Skin of body (tissue), 2 donors: ENCODE data around the gene ALX3. TPM values are rescaled to one million over a fixed set of nuclear protein-coding genes. Genes with fewer than 3 reads are reported as not detected.
"Not testable (repeated sequence)": the region's sequence is repeated elsewhere in the genome, so short reads cannot be mapped to it uniquely, and the experiment has no call there.

Source experiments
- DNase-seq: peaks from one replicate; lab custom pipeline; 2025; lab: John Stamatoyannopoulos, UW
- total RNA-seq: library from RNA; depleted of rRNA; stranded (reverse); fragments of >200 nt; gene quantifications from one replicate; pipeline ENCODE4 v1.2.3, GENCODE V29; 2014

ALX3 gene
- total RNA-seq, 1 donor from 2014 or later = not detected

DNA sequence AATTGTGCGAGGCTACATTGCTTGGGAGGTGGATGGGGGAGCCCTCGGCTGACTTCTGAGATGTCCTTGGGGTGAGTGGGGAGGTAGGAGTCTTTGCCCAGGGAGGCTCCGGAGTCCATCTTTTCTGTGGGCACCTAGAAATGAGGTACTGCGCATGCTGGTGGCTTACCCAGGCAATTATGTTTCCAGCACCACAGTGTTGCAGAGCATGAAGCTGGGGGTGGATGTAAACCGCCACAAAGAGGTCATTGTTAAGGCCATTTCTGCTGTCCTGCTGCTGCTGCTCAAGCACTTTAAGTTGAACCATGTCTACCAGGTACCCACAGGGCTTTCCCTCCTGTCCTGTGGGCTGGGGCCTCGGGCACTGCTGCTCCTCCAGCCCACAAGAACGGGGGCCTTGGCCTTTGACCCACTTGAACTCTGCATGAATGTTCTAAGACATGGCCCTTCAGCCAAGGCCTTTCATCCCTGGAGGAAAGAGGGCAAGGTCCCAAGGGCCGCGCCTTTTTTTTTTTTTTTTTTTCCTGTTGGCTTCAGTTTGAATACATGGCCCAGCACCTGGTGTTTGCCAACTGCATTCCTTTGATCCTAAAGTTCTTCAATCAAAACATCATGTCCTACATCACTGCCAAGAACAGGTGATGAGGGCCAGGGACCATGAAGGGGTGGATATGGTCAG, 21.4 kb downstream of the ALX3 start:
- no peak for DNase-seq

DNA sequence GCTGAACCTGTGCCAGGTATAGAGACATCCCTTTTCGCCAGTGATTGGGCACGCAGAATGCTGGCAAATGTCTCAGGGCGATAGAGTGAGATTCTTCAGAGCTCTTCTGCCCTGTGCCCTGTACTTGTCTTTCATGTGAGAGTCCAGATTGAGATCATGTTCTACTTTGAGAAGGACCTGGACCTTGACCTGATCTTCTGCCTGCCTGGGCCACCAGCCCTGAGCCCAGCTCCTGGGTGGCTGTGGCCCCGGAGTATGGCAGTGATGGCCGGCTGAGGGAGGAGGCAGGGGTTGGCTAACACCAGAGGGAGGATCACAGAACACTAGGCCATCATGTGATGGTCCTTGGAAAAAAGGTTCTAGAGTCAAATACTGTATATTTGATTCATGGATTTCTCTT, 22.2 kb downstream of the ALX3 start:
- no peak for DNase-seq

DNA sequence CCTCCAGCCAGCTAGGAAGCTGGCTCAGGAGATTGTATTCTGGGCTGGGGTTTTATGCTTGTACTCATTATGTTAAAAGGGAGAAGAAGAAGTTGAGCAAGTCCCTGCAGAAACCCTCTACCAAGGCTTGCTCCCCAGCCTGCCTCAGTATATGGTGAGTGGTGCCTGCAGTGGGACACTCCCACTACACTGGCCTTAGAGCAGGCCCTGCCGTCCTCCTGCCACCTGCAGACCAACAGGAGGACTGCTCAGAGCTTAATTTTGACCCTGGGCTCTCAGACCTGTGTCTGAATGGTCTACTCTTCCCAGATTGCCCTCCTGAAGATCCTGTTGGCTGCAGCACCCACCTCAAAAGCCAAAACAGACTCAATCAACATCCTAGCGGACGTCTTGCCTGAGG, 23.0 kb downstream of the ALX3 start:
- no peak for DNase-seq

DNA sequence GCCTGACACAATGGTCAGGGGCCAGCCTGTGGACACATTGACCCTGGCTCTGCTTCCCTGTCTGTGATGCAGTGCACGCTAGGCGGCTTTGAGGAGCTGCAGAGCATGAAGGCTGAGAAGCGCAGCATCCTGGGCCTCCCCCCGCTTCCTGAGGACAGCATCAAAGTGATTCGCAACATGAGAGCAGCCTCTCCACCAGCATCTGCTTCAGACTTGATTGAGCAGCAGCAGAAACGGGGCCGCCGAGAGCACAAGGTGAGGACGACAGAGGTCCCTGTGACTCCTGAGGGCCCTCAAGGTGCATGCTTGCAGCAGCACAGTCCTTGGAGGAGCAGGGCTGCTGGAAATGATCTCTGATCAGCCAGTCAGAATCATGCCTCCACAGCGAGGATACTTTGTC, 27.5 kb downstream of the ALX3 start:
- no peak for DNase-seq

DNA sequence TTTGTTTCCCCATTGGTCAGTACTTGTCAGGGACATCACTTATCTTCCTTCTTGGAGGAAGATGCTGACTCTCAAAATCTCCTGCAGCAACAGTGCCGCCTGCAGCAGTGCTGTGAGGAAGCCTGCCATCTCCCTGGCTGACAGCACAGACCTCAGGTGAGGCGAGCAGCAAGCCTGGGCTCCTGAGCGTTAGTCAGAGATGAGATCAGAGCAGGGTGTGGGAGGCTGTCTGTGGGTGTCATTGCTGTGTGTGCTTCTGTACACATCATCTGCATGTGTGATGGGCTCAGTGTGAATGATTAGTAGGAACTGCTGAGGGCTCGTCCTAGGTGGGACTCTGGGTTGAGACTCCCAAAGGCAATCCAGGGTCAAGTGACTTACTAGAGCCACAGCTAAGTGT, 29.9 kb downstream of the ALX3 start:
- DNase-seq = no peak

DNA sequence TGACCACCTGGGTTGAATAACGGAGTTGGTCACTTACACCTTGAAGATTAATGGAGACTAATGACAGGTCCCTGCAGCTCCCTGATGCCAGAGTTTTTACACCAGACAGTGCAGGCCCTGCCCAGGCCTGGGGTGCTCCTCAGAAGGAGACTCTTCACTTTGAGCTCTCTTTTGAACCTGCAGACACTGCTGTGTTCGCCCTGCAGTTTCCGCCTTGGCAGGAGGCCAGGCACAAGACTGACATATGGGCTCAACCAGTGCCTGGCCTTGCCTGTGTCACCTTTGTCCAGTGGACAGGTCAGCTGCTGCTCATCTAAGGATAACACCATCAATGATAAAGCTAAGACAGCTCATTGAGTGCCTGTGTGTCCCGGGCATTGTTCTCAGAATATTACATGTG, 30.8 kb downstream of the ALX3 start:
- DNase-seq = no peak

DNA sequence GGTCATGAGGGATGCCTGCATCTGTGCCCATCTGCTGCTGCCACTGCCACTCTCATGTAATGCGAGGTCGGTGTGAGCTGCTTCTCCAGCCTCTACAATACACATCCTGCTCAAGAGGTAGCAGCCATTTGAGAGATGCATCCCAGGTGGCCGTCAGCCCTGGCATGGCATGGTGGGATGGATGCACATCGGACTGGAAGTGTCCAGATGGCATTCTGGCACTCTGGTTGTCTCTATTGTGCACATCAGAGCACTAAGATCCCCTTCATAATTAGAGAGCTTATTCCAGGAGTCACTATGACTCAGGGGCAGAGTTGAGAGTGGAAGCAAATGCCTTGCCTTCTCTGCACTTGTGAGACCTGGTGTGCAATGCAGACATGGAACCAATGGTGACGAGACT, 32.2 kb downstream of the ALX3 start:
- no peak for DNase-seq

DNA sequence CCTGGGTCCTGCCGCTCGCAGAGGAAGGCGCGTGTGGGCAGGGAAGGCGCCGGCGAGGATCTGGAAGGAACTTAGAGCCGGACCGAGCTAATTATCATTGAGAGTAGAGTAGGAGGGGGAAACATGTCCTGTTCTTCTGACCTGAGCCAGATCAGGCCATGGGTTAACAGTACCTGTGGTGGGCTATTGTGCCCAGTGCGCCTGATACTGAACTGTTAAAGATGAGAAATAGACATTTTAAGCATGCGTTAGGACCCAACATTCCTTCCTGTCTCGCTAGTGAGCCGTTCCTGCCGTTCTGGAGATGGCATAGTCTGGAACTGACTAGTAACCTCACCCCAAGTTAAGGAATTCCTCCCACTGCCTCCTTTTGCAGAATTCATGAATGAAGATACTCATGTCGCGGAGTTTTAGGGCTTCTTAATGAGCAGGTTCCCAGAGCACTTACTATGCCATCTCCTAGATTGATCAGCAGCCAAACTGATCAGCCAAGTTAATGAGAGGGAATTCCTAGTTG, 35.2 kb downstream of the ALX3 start:
- no peak for DNase-seq

DNA sequence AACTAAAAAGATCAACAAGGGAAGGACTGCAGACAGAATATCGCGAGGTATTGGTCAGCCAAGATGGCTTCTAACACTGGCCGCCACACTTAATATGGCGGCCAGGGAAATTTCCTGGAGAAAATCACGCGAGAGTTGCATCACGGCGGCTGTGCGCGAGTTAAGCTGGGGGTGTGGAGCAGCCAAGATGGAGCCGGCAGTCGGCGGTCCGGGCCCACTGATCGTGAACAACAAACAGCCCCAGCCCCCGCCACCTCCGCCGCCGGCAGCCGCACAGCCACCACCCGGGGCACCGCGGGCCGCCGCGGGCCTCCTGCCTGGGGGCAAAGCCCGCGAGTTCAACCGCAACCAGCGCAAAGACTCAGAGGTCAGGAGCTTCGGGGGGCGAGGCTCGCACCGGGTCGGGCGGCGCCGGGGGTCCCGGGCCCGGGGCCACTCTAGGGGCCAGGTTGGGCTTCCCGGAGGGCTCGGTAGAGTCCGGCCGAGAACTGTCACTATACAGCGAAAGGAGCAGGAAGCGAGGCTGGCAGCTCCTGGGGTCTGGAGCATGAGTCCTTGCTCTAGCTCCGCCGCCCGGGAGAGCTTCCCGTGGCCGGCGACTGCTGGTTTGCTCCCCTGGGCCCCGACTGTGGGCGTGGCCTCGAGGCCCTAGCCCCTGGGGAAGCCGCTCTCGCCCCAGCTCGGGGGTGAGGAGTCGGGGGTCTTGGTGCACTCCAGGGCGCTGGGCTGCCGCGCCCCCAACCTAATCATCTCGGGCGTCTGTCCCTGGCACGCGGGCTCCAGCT, 35.8 kb downstream of the ALX3 start, which contains the start of gene STRIP1:
TSS of gene STRIP1 (plus strand) at position 174 of the 785 bp plus-strand sequence. CDS start at position 188, 14 bp downstream.
- peak; percentile 96 for DNase-seq

DNA sequence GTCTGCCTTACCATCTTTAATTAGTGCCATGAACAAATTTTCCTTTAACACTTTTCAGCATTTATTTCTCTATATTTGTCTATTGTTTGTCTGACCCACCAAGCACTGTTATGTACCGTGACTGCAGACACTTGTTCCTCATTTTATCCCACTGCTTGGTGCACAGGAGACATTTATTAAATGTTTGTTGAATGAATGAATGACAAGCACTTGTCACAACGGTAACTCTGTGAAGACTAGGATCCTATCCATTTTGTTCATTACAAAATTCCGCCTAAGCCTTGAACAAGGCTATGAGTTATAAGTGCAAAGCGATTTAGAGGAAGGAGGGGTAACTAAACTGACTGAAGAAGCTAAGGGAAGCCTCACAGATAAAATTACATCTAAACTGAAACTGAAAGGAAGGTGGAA, 36.4 kb downstream of the ALX3 start:
- DNase-seq = no peak

DNA sequence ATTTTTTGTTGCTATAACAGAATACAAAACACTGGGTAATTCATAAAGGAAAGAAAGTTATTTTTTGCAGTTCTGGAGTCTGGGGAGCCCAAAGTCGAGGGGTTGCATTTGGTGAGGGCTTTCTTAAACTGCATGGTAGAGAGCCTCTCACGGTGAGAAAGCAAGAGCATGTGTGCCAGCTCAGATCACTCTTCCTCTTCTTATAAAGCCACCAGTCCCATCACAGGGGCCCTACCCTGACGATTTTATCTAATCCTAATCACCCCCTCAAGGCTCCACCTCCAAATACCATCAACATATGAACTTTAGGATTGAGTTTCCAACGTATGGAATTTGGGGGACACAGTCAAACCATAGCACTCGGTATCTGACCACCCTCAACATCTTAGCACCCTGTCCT, 37.1 kb downstream of the ALX3 start:
- no peak for DNase-seq

DNA sequence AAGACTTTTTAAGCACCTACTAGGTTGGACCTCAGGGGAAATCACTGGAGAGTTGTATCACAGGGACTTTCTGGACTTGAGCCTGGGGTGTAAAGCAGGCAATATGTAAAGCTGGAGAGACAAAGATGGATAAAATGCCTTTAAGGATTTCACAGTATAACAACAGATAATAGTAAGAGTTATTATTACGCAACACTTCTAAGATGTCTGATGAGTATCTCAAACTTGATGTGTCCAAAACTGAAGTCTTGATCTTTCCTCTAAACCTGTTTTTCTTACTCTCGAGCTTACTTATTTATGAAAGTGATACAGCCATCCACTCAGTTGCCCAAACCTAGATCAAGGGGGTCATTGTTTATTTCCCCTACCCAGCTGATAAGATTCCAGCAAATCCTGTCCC, 38.1 kb downstream of the ALX3 start:
- no peak for DNase-seq

DNA sequence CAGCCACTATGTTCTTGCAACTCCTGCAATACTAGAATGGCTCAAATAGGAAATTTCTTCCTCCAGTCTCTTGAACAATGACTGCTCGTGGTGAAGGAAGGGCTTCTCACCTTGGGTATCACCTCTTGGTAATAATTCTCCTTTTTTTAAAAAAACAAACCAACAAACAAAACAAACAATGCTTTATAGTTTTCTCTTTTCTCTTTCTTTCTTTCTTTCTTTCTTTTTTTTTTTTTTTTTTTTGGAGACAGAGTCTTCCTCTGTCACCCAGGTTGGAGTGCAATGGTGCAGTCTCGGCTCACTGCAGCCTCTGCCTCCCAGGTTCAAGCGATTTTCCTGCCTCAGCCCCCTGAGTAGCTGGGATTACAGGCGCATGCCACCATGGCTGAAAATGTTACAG, 39.8 kb downstream of the ALX3 start:
- not testable (repeated sequence) for DNase-seq

DNA sequence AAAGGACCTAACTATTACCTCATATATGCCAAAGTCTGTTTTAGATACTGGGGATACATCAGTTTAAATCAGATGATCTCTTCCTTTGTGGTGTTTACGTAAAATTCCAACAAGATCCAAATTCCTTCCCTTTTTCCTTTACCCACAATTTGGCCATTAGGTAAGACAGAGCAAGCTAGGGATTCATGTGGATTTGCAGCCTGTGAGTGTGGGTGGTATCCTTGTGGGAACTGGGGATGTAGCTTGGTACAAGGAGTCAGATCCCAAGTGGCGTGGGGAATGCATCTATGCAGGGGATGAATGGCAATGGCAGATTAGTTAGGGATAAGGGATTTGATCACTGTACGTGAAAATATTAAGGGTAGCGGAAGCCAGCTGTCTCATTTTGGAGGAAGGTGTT, 45.9 kb downstream of the ALX3 start:
- DNase-seq = no peak

DNA sequence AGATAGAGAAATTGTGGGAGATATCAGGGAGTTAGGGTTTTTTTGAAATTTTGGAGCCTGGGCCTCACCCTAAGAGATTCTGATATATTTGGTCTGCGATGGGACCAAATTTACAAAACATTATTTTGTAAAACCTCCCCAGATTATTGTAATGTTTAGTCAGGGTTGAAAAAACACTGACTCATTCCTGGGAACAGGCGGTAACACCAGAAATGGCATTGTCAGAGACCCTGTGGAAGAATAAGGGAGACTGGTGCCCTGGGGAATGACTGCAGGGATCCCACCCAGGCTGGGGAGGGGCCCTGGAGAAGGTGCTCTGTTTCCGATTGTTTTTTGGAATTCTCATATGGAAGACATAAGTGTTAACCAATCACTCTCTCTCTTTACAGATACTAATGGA, 49.2 kb downstream of the ALX3 start:
- DNase-seq = no peak

DNA sequence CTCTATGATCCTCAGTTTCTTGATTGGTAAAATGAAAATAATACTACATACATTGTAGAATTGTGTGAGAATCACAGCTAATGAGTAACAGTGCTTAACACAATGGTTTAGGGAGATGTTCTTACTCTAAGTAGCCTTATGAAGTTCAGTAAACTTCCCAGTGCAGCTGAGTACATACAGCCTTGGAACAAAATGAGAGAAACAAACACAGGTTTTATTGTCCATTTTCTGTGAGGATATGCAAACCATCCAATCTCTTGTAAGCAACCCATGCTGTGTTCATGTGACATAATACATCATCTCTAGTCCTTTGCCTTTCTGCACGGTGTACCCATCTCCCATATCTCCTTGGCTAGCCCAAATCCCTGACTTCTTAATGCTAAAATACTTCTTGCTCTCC, 50.7 kb downstream of the ALX3 start:
- no peak for DNase-seq

DNA sequence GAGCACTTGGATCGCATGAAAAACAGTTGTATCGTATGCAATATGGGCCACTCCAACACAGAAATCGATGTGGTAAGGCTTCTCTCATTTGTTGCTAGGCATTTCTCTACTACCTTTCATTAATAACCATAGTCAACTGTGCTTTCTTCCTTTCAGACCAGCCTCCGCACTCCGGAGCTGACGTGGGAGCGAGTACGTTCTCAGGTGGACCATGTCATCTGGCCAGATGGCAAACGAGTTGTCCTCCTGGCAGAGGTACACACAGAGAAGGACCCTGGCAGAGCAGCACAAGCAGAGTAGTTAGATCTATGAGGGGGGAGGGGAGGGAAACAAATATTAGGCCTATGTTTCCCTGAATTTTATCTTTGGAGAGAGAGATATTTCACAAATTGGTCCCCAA, 52.1 kb downstream of the ALX3 start:
- DNase-seq = no peak

DNA sequence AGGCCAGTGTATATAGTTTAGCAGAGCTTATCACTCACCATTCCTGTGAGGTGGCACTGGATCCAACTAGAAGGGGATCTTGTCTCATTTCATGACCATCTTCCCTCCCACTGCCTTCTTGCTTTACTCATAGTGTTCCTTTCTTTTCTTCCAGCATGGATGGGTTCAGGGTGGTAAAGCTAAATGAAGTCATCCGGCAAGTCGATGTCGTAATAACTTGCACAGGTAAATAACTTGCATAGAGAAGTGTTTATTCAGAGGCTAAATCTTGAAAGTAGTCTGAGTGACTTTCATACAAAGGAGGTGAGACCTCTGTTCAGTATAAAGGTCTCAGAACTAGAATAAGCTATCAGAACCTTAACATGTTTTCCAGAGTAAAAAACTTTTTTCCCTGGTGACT, 52.7 kb downstream of the ALX3 start:
- DNase-seq = no peak

DNA sequence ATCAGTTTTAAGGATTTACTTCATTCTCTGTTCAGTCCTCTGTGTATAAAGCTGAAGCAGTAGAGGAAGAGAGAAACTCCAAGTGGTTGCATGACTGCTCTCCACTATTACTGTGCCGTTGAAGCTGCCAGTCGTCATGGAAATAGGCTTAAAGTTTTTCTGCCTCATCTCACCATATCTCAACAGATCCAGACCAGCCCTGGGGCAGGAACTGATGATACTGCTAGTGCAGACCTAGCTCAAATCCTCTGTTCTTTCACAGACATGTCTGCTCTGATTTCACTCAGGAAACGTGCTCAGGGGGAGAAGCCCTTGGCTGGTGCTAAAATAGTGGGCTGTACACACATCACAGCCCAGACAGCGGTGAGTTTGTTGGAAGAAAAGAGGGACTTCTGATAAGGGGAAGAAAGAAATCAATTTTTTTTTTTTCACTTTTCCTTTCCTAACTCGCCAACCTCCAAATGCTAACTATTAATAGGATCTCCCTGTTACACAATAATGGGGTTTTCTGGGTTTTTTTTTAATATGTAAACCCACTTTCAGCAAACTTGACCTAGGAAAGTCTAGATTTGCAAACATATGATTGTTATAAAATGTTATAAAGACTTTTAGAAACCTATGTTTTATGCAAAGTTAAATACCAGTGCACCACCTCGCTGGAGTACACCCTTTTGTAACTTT, 58.2 kb downstream of the ALX3 start:
- no peak for DNase-seq

DNA sequence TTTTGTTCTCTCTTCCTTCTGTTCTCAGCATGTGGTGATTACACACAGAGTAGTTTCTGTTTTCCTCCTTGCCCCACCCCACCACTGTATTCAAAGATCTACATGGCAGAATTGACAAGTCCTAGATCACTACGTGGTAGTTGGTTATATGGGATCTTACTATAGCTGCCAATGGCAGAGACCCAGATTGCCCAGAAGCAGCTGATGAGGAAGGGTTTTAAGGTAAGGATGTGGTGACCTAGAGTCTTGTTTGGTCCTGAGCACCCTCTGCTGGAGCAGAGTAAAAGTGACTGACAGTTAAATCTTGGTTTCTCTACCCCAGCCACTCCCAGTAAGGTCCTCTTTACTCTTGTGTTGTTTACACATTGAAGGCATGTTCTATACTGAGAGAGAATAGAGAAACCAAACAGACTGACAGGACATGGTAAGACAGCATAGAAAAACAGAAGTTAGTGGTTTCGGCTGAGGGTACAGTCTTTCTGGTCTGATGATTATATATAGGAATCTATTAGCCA, 58.9 kb downstream of the ALX3 start:
- no peak for DNase-seq
